Stimulated activated CD4-positive, alpha-beta T cell treated with anti-CD3 and anti-CD28 coated beads, Interleukin-15, amount 100 ng/mL, for 48 hours (primary cell): Measurements from ENCODE around the gene SLC22A23.

Experiments used
- DNase-seq, 2 donors: peaks; one replicate each; pipeline ENCODE4 v3.0.0-alpha.2; 2020; ENCODE audit warnings: low read depth in 2 of 2

The SLC22A23 gene

DNA sequence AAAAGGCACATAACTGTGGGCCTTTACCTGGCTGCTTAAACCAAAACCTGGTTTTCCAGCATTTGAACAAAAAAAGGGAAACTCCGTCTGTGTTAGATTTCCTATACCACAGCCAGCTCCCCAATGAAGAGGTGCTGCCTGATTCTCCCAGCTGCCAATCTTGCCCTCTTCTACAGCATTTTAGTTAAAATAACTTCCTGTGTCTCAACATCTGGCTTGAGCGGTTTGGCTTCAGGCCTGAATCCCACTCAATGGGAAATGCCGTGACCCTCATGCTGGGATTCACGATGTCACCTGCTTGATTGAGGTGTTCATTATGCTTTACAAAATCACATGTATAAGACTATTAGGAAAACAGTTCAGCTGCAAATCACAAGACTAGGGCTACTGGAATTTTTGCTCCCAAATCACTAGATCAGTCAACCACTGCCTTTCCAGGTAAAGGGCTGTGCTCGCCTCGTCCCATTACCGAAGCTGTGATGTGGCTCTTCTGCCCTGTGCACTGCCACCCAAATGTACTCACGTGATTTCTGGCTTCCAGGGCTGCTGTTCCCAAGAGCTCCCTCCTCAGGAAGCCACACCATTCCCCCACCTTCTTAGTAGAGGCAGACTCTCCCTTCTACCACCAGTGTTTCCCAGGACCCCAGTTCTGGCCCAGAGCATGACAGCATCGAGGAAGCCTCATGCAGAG, 103.5 kb downstream of the SLC22A23 start:
- no peak for DNase-seq

DNA sequence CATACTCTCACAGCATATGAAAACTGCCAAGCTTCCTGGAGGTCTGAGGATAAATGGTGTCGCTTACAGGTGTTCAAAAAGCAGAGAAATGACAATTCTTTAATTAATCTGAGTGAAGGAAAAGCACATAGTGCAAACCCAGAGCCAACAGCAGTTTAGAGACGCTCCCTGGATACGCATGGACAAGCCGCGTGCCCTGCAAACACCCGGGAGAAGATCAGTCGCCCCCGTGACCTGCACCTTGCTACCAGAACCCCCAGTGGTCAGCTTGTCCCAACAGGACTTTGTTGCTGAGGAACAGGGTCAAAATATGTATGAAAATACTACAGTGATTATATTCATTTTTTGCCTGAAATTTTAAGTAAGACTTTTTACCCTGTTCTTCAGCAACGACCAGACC, 104.2 kb downstream of the SLC22A23 start:
- DNase-seq: no peak

DNA sequence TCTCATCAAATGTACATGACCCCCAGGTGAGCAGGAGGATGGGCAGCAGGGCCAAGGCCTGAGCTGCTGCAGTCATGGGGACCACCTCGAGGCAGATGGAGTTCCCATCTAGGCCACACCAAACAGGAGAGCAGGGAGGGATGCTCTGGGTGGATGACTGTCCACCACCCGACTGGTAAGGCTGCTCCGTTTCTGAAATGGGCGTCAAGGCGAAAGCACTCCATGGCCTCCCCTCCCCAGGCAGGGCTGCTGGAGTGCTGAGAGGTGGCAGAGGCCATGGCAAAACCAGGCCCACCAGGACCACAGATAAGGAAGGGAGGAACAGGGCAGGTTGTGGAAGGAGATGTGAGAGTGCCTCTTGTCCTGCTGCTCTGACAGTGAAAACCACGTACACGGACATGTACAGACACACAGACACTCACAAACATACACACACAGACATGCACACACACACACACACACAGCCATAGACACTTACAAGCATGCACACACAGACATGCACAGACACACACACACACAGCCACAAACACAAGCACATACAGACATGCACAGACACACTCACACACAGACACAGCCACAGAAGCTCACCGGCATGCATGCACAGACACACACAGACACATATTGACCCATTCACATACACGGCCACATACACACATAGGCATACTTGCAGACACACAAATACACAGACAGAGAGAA, 104.9 kb downstream of the SLC22A23 start:
- DNase-seq: no peak

DNA sequence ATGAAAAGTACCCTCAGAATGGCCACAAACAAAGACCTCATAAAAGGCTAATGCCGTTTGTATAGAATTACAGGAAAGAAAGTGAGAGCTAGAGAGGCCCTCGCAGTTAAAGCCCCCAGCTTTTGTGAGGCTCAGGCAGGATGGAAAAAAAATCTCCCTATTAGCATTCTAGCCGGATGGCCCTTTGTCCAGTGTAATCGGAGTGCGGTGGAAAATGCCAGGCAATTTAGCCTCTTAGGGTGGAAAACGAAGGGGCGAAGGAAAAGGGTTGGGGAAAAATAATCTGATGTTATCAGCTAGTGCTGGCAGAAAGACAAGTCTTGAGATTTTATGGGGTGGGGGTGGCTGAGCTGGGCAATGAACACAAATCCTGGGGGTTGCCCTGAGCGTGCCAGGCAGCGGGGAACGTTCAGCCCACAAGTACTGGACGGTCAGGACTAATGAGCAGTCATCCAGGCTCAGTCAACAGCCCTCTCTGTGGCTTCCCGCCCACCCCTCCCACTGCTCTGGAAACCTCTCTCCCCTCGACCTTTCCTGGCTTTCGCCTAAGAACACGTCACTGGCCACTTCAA, 105.7 kb downstream of the SLC22A23 start:
- no peak for DNase-seq

DNA sequence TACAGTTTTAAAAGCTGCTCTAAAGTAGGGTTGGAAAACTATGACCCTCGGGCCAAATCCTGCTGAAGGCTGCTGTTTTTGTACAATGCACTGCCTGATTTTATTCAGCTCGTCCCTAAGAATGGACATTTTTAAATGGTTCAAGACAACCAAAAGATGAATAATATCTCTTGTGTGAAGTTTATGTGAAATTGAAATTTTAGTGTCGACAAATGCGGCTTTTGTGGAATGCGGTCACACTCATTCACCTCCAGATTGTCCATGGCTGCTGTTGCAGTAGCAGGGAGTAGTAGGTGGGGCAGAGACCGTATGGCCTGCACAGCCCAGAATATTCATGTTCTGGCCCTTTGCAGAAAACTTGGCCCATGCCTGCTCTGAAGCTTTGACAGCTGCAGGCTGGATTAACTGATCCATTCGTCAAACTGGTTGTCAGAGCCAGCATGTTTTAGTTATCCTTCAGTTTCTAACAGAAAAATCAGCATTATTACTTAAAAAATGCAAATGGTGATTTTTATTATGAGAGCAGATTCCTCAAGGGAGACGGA, 106.5 kb downstream of the SLC22A23 start:
- no peak for DNase-seq

DNA sequence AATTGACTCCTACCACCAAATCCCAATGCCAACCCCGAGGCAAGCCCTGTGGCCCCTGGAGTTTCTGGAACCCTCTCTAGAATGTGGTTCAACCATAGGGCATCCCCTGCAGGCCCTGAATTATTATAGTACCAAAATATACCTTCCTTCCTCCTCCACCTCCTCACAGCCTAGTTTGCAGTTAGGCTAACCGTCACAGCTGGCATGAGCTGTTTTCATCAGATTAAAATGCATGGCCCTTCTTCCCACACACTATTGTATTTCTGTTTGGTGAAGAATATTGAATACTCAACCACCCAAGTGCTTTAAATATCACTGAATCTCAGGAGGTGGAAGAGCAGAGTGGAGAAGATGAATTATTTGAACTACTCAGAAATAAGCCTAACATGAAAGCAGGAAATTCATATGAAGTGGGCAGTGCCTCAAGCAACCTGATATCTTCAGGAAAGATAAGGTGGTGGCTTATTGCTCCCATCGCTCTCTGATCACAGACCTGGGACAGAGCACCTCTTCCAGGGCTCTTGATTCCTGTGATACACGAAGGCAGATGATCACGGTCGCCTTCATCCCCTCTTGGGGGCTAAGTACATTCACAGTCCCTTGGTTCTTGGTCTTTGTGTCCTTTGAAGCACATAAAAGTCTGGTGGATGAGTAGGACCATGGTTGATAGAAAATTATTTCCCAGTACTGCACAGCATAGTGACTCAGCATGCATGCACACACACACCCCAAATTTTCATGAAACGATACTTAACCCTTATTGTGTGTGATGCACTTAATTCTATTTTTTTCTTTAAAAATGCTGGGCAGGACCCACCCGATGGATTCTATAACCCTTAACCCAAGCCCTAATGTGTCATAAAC, 107.2 kb downstream of the SLC22A23 start:
- no peak for DNase-seq

DNA sequence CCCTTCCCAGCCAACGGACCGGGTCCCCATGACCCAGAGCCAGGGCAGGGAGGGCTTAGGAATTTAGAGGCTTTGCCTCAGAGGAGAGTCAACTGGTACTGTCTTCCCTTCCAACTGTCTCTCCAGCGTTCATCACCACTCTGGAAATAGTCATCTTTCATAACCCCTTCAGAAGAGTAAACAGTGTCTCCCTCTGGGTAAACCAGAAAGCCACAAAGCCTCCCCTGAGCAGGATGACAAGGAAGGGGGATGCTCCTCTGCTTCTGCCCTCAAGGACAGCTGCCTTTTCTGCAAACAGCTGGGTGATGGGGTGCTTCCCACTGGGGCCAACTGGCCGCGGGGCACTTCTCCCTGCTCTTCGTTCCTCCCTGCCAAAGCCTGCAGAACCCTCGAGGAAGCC, 108.0 kb downstream of the SLC22A23 start:
- DNase-seq: no peak

DNA sequence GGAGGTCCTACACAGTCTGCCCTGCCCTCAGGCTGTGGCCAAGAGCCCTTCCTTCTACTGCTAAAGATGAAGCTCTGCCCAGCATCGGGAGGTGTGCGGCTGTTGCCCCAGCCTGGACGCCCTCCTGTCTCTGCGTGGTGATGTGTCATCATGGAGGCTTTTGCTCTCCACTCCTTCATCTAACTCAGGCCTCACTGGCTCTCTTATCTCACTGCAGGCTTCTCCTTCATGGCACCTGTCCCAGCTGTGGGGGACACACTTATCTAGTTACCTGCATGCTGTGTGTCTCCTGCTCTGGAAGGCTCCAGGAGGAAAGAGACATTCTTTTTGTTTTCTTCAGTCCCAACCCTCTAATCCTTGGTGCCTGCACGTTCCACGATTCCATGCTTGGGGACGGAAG, 109.0 kb downstream of the SLC22A23 start:
- no peak for DNase-seq

DNA sequence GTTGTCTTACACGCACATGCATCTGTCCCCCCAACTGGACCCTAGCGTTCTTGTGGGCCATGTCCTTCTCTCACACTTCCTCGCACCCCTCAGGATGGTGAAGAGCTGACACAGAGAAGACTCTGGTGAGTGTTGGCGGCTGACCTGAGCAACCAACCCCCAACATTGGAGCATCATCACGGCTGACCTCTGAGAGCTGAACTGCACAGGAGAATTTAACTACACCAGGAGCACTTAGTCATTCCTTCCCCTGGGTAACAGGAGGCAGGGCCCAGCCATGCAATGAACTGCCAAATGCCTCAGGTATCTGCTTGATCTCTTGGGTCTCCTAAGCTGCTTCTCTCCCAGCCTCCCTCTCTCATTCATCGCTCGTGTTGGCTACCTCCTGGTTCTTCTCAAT, 109.6 kb downstream of the SLC22A23 start:
- no peak for DNase-seq

DNA sequence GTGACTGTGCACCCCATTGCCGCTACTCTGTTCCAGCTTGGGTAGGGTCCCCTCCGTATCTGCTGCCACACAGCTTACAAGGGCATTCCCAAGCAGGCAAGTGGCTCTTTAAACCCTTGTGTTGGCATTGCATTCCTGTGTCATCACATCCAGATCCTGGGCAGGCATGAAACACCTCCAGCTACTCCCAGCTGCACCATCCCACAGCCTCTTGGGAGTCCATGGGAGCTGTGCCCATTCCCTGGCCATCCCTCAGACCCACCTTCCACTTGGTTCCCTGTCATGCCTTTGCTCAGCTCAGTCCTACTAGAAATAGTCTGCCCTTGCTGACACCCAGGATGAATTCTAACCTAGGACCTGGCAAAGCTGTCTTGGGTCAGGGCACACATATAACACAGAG, 110.4 kb downstream of the SLC22A23 start:
- no peak for DNase-seq

DNA sequence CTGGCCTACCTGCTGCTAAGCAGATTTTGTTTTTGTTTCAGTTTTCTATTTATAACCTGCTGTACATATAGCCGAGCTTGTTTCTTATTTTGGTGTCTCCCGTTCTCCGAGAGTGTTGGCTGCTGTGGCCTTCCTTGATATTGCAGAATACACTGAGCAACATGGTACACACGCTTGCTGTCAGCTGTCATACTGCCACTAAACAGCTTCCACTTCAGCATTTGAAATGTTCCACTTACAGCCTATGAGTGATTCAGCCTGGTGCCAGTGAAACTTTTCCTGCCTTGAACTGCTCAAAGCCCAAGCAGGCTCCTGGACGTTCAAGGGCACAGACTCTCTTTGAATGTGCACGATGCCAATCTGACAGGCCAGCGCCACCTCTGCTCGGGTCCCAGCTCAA, 111.0 kb downstream of the SLC22A23 start:
- no peak for DNase-seq

DNA sequence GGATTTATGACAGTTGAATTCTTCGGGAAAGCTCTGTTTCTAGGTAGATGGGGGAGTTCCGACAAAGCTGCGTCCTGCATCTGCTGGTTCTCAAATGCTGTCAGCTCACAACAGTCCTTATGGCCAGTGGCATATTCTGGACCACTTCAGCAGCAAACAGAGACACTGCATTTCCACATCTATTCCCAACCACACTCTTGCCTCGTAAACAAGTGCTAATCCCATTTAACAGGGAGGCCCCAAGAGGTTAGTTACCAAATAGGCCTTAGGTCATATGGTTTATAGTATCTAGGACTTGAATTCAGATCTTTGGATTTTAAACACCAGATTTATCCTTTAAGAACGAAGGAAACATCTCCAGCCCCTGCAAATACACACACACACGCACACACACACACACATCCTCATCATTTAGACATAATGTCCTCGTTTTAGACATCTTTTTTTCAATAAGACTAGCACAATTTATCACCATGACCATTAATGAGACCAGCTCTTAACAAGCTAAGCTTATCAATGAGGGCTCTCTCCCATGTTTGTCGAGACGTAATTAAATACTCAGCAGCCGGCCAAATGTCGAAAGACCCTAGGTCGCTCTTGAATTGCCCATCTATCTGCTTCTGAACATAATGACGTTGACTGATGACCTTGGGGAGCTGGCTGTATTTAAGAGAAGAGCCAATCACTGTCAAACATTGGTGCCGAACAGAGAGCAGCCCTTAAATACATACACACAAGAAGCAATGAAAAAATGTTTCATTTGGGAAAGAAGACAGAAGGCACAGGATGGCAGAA, 113.6 kb downstream of the SLC22A23 start:
- no peak for DNase-seq

DNA sequence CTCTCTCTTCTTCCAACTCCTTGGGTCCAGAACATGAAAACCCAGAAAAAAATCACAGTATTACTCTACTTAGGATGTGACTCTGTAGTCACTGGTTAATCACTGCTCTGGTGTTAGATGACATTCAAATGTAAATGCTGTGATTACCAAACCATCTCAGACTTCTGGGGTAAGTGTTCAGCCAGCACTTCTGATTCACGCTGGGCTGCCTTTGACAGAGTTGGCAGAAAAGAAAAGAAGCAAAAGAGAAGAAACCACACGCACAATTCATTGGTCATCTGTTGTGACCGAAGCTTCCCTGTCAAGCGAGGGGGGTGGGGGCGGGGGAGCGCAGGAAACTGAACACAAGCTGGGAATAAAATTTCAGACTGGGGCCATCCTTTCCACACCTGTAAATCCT, 115.4 kb downstream of the SLC22A23 start:
- no peak for DNase-seq

DNA sequence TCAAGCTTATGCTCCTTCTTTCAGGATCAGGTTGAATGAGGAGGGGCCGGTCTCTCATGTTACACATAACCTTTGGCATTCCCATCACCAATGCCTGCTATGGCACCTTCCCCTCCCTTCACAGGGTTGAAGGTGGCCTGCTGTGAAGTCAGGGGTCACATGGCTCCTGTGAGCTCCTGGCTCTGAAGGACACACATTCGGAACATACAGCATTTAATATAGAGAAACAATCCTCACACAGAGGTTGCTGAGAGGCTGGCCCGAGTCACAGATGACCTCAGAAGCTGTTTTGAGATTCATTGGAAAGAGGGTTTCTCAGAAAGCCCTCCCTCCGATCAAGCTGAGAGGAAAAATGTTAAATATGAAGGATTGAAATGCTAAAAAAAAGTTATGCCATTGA, 116.0 kb downstream of the SLC22A23 start:
- DNase-seq: no peak

DNA sequence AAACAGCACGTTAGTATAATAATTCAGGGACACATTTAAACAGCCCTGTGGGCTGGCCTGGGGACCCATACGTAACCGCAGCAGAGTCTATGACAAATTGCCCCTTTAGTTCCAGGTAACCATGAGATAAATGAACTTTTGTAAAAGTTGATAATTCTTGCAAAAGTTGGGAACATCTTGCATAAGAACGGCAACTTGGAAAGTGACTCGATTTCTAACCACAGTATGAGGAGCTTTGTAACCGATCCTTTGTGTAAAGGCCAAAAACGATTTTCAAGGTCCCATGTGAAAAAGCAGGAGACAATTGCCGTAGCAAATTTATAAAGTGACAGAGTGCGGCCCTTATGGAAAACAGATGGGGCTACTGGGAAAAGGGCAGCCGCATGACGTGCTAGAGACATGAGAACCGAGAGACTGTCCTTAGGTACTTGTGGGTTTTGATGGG, 116.5 kb downstream of the SLC22A23 start:
- DNase-seq: no peak

DNA sequence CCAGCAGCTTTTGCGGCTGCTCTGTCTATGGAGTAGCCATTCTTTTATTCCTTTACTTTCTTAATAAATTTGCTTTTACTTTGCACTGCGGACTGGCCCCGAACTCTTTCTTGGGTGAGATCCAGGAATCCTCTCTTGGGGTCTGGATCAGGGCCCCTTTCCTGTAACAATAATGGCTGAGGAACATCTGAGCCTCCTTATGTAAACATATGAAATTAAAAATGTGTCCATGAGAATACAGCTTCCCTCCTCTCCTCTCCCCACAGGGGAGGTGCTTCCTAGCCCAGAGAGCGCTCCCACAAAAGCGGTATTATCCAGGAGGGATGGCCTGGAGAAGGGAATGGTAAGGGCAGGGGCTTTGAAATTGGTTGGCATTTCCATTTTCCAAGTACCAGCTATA, 117.0 kb downstream of the SLC22A23 start:
- no peak for DNase-seq

DNA sequence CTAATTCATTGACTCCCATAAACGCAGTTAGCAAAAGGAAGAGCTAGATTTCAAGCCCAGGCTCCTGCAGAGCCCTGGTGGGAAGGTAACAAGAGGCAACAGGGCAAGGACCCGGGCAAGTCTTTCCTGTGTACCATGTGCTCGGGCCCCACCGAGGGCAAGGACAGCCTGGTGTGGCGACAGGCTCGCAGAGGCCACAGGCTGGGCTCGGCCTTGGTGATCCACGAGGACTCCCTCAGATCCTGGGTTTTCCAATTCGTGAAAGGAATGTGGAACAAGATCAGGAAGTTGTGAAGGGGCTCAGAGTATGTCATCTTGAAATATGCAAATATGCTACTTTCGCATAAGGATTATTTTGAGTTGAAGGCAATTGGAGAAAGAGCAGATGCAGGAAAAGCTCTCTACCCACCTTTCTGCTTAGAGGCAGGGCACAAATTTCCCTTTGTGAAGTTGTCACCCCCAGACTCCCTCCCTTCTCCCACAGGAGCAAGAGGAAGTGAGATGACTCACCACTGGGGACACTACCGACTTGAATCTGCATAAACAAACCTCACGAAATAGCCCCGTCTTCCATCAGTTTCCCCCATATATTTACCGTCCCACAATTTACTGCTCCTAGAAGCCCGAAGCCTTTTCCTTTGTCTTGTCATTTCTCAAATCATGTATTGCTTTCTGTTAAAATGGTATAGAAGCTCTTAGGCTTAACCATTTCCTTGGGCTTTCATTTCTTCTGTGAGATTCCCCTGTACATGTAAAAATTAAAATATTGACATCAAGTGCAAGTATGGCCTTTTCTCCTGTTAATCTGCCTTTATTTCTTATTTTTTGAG, 119.1 kb downstream of the SLC22A23 start:
- no peak for DNase-seq

DNA sequence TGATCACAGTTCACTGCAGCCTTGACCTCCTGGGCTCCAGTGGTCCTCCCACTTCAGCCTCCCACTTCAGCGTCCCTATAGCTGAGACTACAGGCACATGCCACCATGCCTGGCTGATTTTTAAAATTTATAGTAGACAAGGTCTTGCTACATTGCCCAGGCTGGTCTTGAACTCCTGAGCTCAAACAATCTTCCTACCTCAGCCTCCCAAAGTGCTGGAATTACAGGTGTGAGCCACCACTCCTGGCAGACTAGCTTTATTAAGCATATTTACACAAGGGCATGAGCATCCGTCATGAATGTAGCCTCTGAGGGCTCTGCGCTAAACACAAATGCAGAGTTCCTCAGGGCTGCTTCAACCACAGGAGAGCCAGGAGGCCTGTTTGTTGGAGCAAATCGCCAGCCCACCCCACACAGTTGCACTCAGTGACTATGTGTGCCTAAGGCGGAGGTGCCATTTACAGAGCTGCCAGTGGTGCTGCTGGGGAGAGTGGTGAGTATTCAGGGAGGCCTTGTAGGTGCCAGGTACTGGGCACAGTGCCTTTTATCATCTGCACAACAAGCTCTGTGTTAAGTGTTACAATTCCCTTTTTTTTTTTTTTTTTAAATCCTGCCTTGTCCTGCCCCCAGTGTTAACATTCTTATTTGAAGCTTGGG, 119.9 kb downstream of the SLC22A23 start:
- DNase-seq: no peak

DNA sequence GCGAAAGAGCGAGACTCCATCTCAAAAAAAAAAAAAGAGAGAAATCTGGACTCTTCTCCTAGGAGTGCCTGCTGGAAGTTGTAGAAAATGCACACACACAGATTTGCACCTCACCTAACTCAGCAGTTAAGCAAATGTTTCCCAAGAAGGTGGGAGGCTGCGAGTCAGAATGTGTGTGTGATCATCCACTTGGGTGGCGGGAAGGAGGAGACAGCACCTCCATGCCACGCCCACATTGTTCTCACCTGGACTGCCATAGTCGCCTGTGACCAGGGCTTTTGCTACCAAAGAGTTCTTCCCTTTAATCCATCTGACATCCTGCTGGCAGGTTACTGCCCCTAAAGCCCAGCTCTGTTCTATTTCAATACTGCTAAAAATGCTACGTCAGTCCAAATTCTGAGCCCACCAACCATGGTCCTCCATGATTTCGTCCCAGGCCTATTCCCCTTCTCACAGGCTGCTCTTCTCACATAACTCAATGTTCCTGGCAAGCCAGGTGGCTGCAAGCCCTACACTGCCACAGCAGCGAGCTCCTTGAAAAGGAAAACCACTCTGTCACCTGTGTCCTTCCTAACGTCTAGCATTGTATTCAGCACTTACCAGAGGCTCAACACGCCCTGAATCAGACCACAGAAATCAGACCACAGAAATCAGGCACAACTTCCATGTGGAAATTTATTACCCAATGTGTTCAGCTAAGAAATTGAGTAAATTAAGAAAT, 120.6 kb downstream of the SLC22A23 start:
- DNase-seq: no peak
